SU-DHL-6 (cell line): ENCODE measurements around the gene GRIN2A.

Source experiments
- CTCF ChIP-seq: fragments of 200-600 bp; sonication (generic); IDR thresholded peaks from one replicate; pipeline ENCODE4 v1.5.1; 2017; ENCODE audit warnings: antibody characterized with exemption, mild to moderate bottlenecking, low read length, moderate library complexity; ENCODE audit not compliant: insufficient read depth, poor library complexity, severe bottlenecking
- EZH2phosphoT487 ChIP-seq: fragments of 200-600 bp; sonication (generic), shearing (Covaris generic); conservative IDR thresholded peaks from 2 replicates; pipeline ENCODE4 v1.6.1; 2018; ENCODE audit warnings: mild to moderate bottlenecking, antibody characterized with exemption, low read length, moderate library complexity, mixed read lengths

DNA sequence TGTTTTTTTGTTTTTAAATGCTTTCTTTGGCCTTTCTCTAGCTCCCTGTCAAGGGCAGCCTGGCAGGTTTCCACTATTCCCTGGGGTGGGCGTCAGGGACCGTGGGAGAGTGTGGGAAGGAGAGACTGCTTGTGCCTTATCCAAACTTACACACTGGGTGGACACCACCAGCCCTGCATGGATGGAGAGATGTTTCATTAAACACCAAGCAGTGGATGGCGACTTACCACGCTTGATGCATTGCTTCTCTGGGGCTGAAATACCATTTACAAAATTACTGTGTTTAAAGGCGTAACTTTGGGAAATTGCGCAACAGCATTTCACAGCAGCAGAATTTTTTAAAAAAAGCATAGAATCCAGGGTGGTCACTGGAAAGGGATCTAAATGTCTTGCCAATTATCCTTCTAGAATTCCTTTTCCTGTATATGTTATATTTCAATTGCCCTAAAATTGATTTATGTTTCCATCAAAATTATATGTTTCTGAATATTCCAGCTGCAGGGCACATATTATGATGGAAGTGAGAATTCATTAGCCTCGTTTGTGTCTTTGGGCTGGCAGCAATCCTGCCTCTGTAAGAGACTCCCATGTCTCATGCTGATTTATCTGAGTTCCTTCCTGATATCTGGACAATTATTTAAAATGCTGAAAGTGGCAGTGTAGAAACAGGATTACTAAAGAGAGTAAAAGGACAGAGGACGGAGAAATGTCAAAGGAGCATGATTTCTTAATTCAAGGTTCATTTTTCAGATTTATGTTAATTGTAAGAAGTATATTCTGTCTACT is 247.3 kb downstream of the GRIN2A start:
- no peak for TF ChIP-seq CTCF
- TF ChIP-seq EZH2phosphoT487: no peak
